HepG2 (cell line): ENCODE data around the gene SLA2. TPM values are rescaled to one million over a fixed set of nuclear protein-coding genes. Genes with fewer than 3 reads are reported as not detected.

ENCODE experiments used
- ATAC-seq: fragments of 200-7000 bp; cut with Tn5 transposase; 3 replicates; pipeline ENCODE4 v1.9.1; 2020; ENCODE audit warnings: mild to moderate bottlenecking, moderate library complexity
- BruUV-seq: library from RNA; stranded (reverse); fragments of 400-500 nt; replicated peaks from 2 replicates; lab custom pipeline; 2021; lab: Mats Ljungman, UMichigan
- CTCF ChIA-PET: fragments of 300-600 bp; formaldehyde crosslinking; extraction: SDS; loops from one replicate; lab custom pipeline; 2021; ENCODE audit warnings: low total read pairs, inconsistent platforms, low intra/inter-chr PET ratio; lab: Yijun Ruan, JAX
- POLR2A ChIA-PET: fragments of 350-600 bp; sonication (Branson Sonifier 250); formaldehyde crosslinking; loops from one replicate; lab custom pipeline; 2020; ENCODE audit warnings: antibody characterized with exemption, inconsistent platforms; lab: Yijun Ruan, JAX
- DNase-seq: peaks from one replicate; pipeline ENCODE4 v3.0.0-alpha.2; 2015; ENCODE audit warnings: low spot score
- FAIRE-seq: peaks from 3 replicates; lab custom pipeline; 2011; peaks lifted over from hg19 to GRCh38; lab: Jason Lieb, UNC
- H2AFZ ChIP-seq: one replicate; pipeline ENCODE4 v1.6.1; 2011; ENCODE audit warnings: low read length, inconsistent platforms
- H3K27ac ChIP-seq: fragments of 300-600 bp; 3 replicates; pipeline ENCODE4 v1.8.0; 2011; ENCODE audit warnings: mixed run types, mild to moderate bottlenecking, mixed read lengths, low read length, inconsistent platforms; ENCODE audit not compliant: insufficient read depth; ENCODE audit errors: extremely low read length
- H3K27me3 ChIP-seq, 2 experiments: fragments of 200-600 bp in 1 of 2; 2 replicates in 1 of 2; 3 replicates in 1 of 2; pipeline versions ENCODE4 v1.6.0 to v1.8.0; 2011; ENCODE audit warnings: low read length in 2 of 2, mild to moderate bottlenecking in 2 of 2, moderate library complexity in 2 of 2, inconsistent platforms in 1 of 2; ENCODE audit not compliant: insufficient read depth in 2 of 2, control insufficient read depth in 1 of 2
- H3K36me3 ChIP-seq, 2 experiments: fragments of 200-600 bp in 1 of 2; replicated peaks in 1 of 2; 2 replicates in 1 of 2; 3 replicates in 1 of 2; pipeline versions ENCODE4 v1.5.1 to v1.8.0; 2011; ENCODE audit warnings: low read length in 2 of 2, inconsistent platforms in 1 of 2; ENCODE audit not compliant: insufficient read depth in 2 of 2, control insufficient read depth in 1 of 2
- H3K4me1 ChIP-seq: 2 replicates; pipeline ENCODE4 v1.5.1; 2012; ENCODE audit warnings: low read length, inconsistent platforms; ENCODE audit not compliant: insufficient read depth
- H3K4me2 ChIP-seq: 2 replicates; pipeline ENCODE4 v1.6.0; 2011; ENCODE audit warnings: low read depth, low read length, inconsistent platforms
- H3K4me3 ChIP-seq, 3 experiments: fragments of 200-600 bp in 1 of 3; sonication (generic), shearing (Covaris generic) in 1 of 3; replicated peaks in 1 of 3; 2 replicates each; pipeline ENCODE4 v1.5.1; 2011 to 2016; ENCODE audit warnings: low read length in 3 of 3, inconsistent platforms in 2 of 3, low read depth in 2 of 3, mild to moderate bottlenecking in 2 of 3, control low read depth in 1 of 3, mixed read lengths in 1 of 3; ENCODE audit not compliant: insufficient read depth in 1 of 3
- H3K79me2 ChIP-seq: one replicate; pipeline ENCODE4 v1.6.1; 2011; ENCODE audit warnings: low read length, inconsistent platforms; ENCODE audit not compliant: insufficient read depth
- H3K9ac ChIP-seq: 2 replicates; pipeline ENCODE4 v1.6.0; 2011; ENCODE audit warnings: mild to moderate bottlenecking, low read depth, low read length, inconsistent platforms; ENCODE audit not compliant: insufficient read depth
- H3K9me3 ChIP-seq: 2 replicates; pipeline ENCODE4 v1.5.1; 2012; ENCODE audit warnings: mild to moderate bottlenecking, low read length
- H4K20me1 ChIP-seq: 2 replicates; pipeline ENCODE4 v1.6.0; 2011; ENCODE audit warnings: inconsistent platforms, mild to moderate bottlenecking, low read length, moderate library complexity; ENCODE audit not compliant: insufficient read depth
- DZIP1 ChIP-seq: sonication (generic); formaldehyde crosslinking; IDR thresholded peaks from 2 replicates; pipeline ENCODE4 v1.5.0; 2020; ENCODE audit warnings: mild to moderate bottlenecking, missing genetic modification reagents
- EZH2 ChIP-seq: conservative IDR thresholded peaks from 2 replicates; pipeline ENCODE4 v1.6.1; 2012; ENCODE audit warnings: mild to moderate bottlenecking, low read depth, low read length, moderate library complexity
- KIAA2018 ChIP-seq: sonication (generic); formaldehyde crosslinking; IDR thresholded peaks from 2 replicates; pipeline ENCODE4 v1.5.0; 2020; ENCODE audit warnings: mild to moderate bottlenecking, missing genetic modification reagents, borderline replicate concordance
- PAF1 ChIP-seq: IDR thresholded peaks from 2 replicates; pipeline ENCODE4 v1.6.1; 2016; ENCODE audit warnings: missing genetic modification reagents, missing compliant biosample characterization
- SIX4 ChIP-seq: sonication (generic); formaldehyde crosslinking; IDR thresholded peaks from 2 replicates; pipeline ENCODE4 v1.4.0; 2020; ENCODE audit warnings: missing genetic modification reagents
- SKIL ChIP-seq: sonication (generic); formaldehyde crosslinking; IDR thresholded peaks from 2 replicates; pipeline ENCODE4 v1.8.0; 2022; ENCODE audit warnings: missing genetic modification reagents, mild to moderate bottlenecking, moderate library complexity, borderline replicate concordance
- ZKSCAN8 ChIP-seq: IDR thresholded peaks from 2 replicates; pipeline ENCODE4 v1.6.1; 2016; ENCODE audit warnings: borderline replicate concordance, missing genetic modification reagents, missing compliant biosample characterization
- WGBS: methylation state at CpG from one replicate; pipeline ENCODE4 v1.1.6; 2017; ENCODE audit warnings: low lambda C conversion rate; 5-methylcytosine and 5-hydroxymethylcytosine counted together
- in situ Hi-C: cut with HindIII; loops from 2 replicates; pipeline ENCODE4 v1.10.0; 2017; ENCODE audit warnings: low pct_unique_long_range_greater_than_20kb; ENCODE audit not compliant: extremely low pct_ligation_motif_present
- intact Hi-C: fragments of 100-400 bp; cut with micrococcal nuclease; formaldehyde crosslinking; loops from one replicate; pipeline ENCODE4 v1.10.0; 2022; ENCODE audit not compliant: unreplicated experiment
- polyA plus RNA-seq, 8 experiments: library from polyadenylated mRNA; depleted of rRNA in 3 of 8; stranded (reverse) in 7 of 8; unstranded in 1 of 8; fragments of >200 nt; fragmentation: Illumina TruSeq in 4 of 8; extraction: Trizol in 4 of 8; gene quantifications; 2 replicates each; pipeline versions ENCODE4 v1.2.1 to v1.2.3, GENCODE V29; 2011 to 2016; ENCODE audit warnings: low read depth in 4 of 8, missing spikeins in 1 of 8, mixed read lengths in 1 of 8; ENCODE audit not compliant: insufficient read depth in 1 of 8
- total RNA-seq, 5 experiments: library from RNA; depleted of rRNA; stranded (reverse); fragments of >200 nt; fragmentation: Illumina TruSeq; extraction: Trizol; gene quantifications; 2 replicates each; pipeline ENCODE4 v1.2.3, GENCODE V29; 2016; ENCODE audit warnings: low read depth in 1 of 5
- TF ChIP-seq, protein P1 (sequence below): IDR thresholded peaks from 2 replicates; pipeline ENCODE4 v1.6.1; 2016; ENCODE audit warnings: low read depth, control low read depth

The SLA2 gene
- total and polyA plus RNA-seq, 2 of the 13 experiments (the other 11 are each of a cell fraction or from before 2014, with no cell fraction given): 1.6 to 3.6 TPM

- intact Hi-C loops (no loop called here), in situ Hi-C loops (no loop called here)
- 95% methylated on average over 4 of the region's 4 CpGs for WGBS
- H3K4me3 ChIP-seq: no peak overlapping the region
- ATAC-seq: no peak
- no peak overlapping the region for H2AFZ ChIP-seq
- H3K79me2 ChIP-seq: no peaks in the 10 kb centered on the region
- no peaks in the 10 kb centered on the region for H3K9me3 ChIP-seq
- H3K27ac ChIP-seq: no peak overlapping the region
- no peaks in the 10 kb centered on the region for H3K27me3 ChIP-seq
- H3K4me2 ChIP-seq: no peak overlapping the region
- no peak for FAIRE-seq
- ChIA-PET CTCF (no interaction called here), POLR2A (interaction anchor here (1.4 to 1.5 kb wide), 2 partner anchors 9 to 21 kb away, joined by 4 to 5 read pairs; no protein-coding TSS in a partner anchor)
- no peak overlapping the region for H3K9ac ChIP-seq
- no peaks in the 10 kb centered on the region for H4K20me1 ChIP-seq
- no peak for DNase-seq
- peaks cover 10 to 36% of the 10 kb centered on the region in 2 experiments for H3K36me3 ChIP-seq
- no peaks in the 10 kb centered on the region for H3K4me1 ChIP-seq
- BruUV-seq: no TSS peak
- TF ChIP-seq EZH2: no peak
- TF ChIP-seq, protein P1, sequence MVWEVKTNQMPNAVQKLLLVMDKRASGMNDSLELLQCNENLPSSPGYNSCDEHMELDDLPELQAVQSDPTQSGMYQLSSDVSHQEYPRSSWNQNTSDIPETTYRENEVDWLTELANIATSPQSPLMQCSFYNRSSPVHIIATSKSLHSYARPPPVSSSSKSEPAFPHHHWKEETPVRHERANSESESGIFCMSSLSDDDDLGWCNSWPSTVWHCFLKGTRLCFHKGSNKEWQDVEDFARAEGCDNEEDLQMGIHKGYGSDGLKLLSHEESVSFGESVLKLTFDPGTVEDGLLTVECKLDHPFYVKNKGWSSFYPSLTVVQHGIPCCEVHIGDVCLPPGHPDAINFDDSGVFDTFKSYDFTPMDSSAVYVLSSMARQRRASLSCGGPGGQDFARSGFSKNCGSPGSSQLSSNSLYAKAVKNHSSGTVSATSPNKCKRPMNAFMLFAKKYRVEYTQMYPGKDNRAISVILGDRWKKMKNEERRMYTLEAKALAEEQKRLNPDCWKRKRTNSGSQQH (CRISPR knock-in tag): no peak
- no peak for TF ChIP-seq PAF1
- no peak for TF ChIP-seq DZIP1 (CRISPR knock-in tag)
- TF ChIP-seq ZKSCAN8: no peak
- TF ChIP-seq SKIL: no peak
- TF ChIP-seq SIX4 (CRISPR knock-in tag): no peak
- no peak for TF ChIP-seq KIAA2018
These were observed 10.7 kb upstream of the SLA2 start for GRCh38 chr20:36656733-36657132.
